Mesodermal cell (in vitro differentiated cells): ENCODE results near the gene C15orf61.

Experiments used
- H3K27ac ChIP-seq: 2 replicates; pipeline ENCODE4 v1.7.0; 2013; ENCODE audit warnings: mild to moderate bottlenecking, low read depth, low read length, moderate library complexity; ENCODE audit not compliant: severe bottlenecking
- H3K36me3 ChIP-seq: 2 replicates; pipeline ENCODE4 v1.7.1; 2013; ENCODE audit warnings: mild to moderate bottlenecking, low read length, moderate library complexity; ENCODE audit not compliant: control insufficient read depth, insufficient read depth
- H3K4me1 ChIP-seq: one replicate; pipeline ENCODE4 v1.7.1; 2013; ENCODE audit warnings: mild to moderate bottlenecking, low read length; ENCODE audit not compliant: insufficient read depth, control insufficient read depth, poor library complexity, severe bottlenecking
- H3K4me3 ChIP-seq: 2 replicates; pipeline ENCODE4 v1.7.0; 2013; ENCODE audit warnings: low read length, control low read depth, mild to moderate bottlenecking; ENCODE audit not compliant: insufficient read depth, poor library complexity, severe bottlenecking; ENCODE audit errors: extremely low read depth
- H3K9me3 ChIP-seq: 2 replicates; pipeline ENCODE4 v1.7.1; 2013; ENCODE audit warnings: mild to moderate bottlenecking, low read length, moderate library complexity; ENCODE audit not compliant: control insufficient read depth
- WGBS, 2 experiments: methylation state at CpG; one replicate each; pipeline ENCODE4 v1.1.5; 2013; ENCODE audit warnings: missing lambda C conversion rate in 2 of 2; ENCODE audit not compliant: insufficient coverage in 2 of 2; 5-methylcytosine and 5-hydroxymethylcytosine counted together

Gene C15orf61

DNA sequence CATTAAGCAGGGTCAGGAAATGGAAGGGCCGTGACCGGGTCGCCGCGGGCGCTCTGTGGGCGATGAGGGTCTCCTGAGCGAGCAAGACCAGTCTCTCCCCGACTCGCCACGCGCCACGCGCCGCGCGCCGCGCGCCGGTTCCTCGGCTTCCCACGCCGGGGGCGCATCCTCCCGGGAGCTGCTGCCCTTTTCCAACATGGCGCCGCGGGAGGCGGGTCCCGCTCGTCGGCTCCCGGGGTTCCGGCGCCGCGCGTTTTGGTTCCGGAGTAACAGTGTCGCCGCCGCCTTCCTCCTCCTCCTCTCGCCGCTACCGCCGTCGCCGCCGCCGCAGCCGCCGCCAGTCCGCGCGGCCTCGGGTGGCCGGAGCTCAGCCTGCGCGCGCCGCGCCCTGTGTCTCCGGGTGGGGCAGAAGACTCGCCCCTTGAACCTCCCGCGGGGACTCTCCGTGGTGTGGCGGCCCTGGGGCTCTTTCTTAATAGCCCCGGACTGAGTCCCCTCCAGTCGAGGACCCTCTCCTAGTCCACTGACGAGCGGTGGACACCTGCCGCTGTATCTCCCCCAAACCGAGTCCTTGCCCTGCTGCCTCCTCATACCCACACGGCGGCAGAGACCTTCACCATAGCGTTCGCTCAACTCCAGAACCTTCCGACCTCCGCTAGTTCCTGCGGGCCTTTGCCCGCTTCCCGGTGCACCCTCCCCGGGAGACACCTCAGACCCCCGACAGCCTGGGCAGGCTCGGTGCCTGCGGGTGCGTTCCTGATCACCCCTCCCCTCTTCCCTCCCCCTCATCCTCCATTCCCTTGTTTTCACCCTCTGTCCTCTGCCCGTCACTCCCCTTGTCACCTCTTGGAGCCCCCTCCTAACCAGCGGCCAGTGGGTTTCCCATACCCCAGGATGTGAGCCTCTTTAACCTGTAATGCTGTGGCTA lies 21.8 kb downstream of the C15orf61 start, which contains the start of gene MAP2K5:
MAP2K5 (plus strand) TSS at position 284 of the 928 bp plus-strand sequence; CDS start at position 917, 633 bp downstream.
- peaks cover 15% of the 10 kb centered on the region for H3K36me3 ChIP-seq
- H3K27ac ChIP-seq, result no peak within 1 kb of the TSS
- WGBS, 2 experiments, result 1% methylated on average over 42 to 60 of the region's 91 CpGs
- H3K9me3 ChIP-seq, result no peaks in the 10 kb centered on the region
- peak within 1 kb of the TSS; percentile 75 for H3K4me3 ChIP-seq
- H3K4me1 ChIP-seq, result no peaks in the 10 kb centered on the region

DNA sequence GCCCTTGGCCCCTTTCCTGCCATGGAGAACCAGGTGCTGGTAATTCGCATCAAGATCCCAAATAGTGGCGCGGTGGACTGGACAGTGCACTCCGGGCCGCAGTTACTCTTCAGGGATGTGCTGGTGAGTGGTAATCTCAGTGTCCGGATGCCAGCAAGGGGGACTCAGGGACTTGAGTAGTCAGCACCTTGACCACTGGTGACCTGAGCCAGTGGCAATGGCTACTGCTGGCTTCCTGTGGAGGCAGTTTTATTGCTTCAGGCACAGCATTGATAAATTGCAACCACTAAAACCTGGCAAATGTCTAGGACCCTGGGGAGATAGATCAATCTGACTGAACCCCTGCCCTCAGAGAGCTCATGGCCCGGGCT lies 22.4 kb downstream of the C15orf61 start:
- H3K36me3 ChIP-seq, result peaks cover 15% of the 10 kb centered on the region
- H3K4me1 ChIP-seq, result no peaks in the 10 kb centered on the region
- no peak overlapping the region for H3K27ac ChIP-seq
- no peaks in the 10 kb centered on the region for H3K9me3 ChIP-seq
- 75 to 78% methylated on average over 7 of the region's 7 CpGs for WGBS, 2 experiments
- H3K4me3 ChIP-seq, result peak overlapping the region; percentile 75

DNA sequence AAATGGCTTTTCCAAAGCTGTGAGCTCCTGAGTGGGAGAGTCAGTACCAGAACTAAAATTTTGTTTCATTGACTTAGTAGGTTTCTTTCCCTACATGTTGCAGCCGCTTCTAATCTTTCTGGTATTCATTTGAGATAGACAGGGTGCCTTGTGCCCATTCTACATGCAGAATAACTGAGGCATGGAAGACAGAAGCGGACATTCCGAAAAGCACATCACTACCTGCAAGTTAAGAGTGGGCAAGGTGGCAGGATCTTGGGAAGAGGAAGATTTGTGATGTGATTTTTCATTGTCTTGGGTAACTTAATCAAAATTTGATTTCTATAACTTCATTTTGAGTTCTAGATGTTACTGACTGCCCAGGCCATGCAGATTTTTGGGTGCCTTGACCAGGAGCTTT lies 23.5 kb downstream of the C15orf61 start:
- 72 to 76% methylated on average over 2 to 3 of the region's 3 CpGs for WGBS, 2 experiments
- Histone ChIP-seq H3K36me3 (peaks cover 15% of the 10 kb centered on the region), H3K9me3 (no peaks in the 10 kb centered on the region), H3K4me1 (peaks cover 4% of the 10 kb centered on the region), H3K4me3 (no peak overlapping the region), H3K27ac (no peak overlapping the region)

DNA sequence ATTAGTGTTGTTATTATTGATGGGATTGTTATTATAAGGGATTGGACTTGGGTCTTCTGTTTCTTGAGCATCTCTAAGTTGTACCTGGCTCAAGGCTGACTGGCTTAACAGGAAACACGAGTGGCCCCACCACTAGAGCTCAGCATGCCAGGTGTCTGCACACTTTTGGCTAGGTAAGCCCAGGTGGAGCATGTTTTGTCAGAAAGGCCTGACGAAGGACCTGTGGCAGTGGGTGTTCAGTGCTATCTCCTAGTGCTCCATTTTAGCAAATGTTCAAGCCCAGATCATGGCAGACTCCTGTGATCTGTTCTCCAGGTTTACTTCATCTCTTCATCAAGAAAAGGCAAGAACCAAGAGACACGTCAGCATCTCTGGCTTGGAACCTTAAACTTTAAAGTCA lies 24.9 kb downstream of the C15orf61 start:
- H3K27ac ChIP-seq, result no peak overlapping the region
- peaks cover 15% of the 10 kb centered on the region for H3K36me3 ChIP-seq
- H3K4me1 ChIP-seq, result peaks cover 4% of the 10 kb centered on the region
- no peaks in the 10 kb centered on the region for H3K9me3 ChIP-seq
- 92 to 95% methylated on average over 3 of the region's 3 CpGs for WGBS, 2 experiments
- H3K4me3 ChIP-seq, result no peak overlapping the region

DNA sequence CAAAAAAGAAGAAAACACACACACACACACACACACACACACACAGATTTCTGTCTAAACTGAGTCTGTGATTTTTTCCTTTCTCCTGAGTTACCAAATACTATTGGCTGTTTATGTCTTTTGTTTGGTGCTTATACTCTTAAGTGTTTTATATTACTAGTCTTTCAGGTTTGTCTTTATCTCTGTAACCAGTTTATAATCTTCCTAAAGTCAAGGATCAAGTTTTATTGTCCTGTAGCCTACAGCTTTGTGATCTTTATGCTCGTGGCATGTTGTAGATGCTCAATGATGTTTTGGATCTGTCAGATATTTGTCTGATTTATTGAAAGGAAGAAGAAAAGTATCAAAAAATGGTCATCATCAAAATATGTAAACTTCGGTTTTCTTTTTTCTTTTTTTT lies 26.1 kb downstream of the C15orf61 start:
- H3K9me3 ChIP-seq, result no peaks in the 10 kb centered on the region
- H3K4me1 ChIP-seq, result peaks cover 4% of the 10 kb centered on the region
- H3K27ac ChIP-seq, result no peak overlapping the region
- WGBS, 2 experiments, result 100% methylated on average over 1 of the region's 2 CpGs
- H3K36me3 ChIP-seq, result peaks cover 22% of the 10 kb centered on the region
- H3K4me3 ChIP-seq, result no peak overlapping the region

DNA sequence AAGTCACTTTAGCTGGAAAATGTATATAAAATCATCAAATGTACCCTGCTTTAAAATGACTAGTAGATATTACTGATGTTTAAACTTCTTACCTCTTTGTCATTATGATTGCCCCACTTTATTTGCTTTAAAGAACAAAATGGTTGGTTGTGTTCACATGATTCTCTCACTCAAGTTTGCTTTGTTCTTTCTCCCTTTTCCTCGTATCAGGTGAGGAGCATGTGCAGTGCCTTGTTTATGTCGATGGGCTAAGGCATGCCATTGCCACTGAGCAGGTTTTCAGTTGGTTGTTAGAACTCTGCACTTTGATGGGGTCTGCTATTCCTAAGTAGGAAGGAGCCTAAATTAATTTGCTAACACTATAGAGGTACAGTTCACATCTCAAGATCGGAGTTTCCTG lies 26.9 kb downstream of the C15orf61 start:
- peak overlapping the region; percentile 29 for H3K27ac ChIP-seq
- no peaks in the 10 kb centered on the region for H3K9me3 ChIP-seq
- peaks cover 4% of the 10 kb centered on the region for H3K4me1 ChIP-seq
- WGBS, 2 experiments, result 40 to 85% methylated on average over 1 to 2 of the region's 3 CpGs
- peaks cover 22% of the 10 kb centered on the region for H3K36me3 ChIP-seq
- no peak overlapping the region for H3K4me3 ChIP-seq

DNA sequence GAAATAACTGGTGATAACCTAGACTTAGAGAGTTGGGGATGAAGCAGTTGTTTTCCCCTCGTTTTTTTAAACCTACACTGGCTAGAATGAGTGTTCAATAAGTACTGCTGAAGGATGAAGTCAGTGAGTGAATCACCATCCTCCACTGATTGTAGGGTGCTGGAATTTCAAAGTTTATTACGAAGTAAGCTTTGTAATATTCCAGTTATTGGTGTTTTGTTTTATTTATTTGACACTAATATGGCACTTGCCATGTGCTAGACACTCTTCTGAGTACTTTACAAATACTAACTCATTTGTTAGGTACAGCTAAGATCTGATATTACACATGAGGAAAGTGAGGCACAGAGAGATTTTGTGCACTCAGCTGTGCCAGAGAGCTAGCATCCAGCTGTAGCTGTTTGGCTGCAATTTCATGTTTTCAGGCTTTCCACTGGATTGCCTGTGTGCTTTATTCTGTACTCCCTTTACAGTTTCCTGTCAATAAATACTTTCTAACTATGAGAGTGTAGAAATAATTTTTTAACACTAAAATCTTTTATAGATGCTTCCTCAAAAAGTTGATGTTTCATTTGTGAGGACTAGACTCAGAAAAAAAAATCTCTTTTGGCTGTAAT lies 27.4 kb downstream of the C15orf61 start:
- Histone ChIP-seq H3K9me3 (no peaks in the 10 kb centered on the region), H3K36me3 (peaks cover 22% of the 10 kb centered on the region), H3K4me3 (no peak overlapping the region), H3K27ac (peak overlapping the region; percentile 31), H3K4me1 (peaks cover 4% of the 10 kb centered on the region)
- WGBS, 2 experiments, result 43 to 57% methylated on average over 1 of the region's 2 CpGs

DNA sequence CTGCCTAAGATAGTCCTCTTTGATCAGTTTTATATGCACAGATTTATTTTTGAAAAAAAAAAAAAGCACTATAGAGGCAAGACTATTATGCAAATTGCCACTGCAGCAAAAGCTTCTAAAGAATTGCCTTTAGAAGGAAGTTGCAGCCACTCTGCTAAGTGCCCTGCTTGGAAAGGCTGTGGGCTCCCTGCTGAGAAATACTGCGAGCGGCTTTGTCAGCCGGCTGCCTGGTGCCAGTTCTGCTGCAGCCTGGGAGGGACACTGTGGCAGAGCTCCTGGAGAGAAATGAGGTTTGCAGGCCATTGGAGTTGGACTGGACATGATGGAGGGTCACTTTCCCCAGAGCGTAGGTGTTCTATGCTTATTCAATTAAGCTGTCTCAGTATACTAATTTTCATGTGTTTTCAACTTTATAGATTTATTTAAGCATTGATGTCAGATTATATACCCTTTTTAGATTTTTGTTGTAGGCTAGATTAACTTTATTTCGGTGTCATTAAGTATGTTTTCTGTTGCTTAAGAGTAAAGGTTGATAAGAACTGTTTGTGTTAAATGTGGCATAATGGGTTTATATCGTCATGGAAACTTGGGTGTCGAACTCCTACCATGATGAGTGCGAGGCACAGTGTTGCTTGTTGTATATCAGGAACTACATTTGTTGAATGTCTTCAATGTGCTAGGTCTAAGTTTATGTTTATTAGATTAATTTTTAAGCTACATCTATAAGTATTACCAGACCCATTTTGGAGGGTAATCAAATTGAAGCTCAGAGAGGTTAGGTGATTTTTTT lies 28.1 kb downstream of the C15orf61 start:
- WGBS, 2 experiments, result 45 to 67% methylated on average over 4 to 6 of the region's 8 CpGs
- H3K4me3 ChIP-seq, result no peak overlapping the region

DNA sequence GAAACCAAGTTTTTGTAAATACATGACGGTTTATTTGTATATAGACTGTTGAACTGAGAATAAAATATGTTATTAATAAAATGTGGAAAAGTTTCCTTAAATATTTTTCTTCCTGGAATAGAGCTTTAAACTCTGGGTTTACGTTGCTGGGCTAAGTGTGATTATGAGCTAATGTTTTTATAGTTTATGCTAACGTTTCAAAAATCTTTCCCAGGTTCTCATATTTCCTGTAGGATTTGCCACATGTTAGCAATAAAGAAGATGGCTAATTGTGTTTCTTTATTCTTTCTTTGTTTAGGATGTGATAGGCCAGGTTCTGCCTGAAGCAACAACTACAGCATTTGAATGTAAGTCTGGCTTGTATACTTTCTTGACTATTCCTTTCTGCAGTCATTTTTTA lies 28.8 kb downstream of the C15orf61 start:
- peaks cover 22% of the 10 kb centered on the region for H3K36me3 ChIP-seq
- no peak overlapping the region for H3K4me3 ChIP-seq
- no peak overlapping the region for H3K27ac ChIP-seq
- H3K4me1 ChIP-seq, result peaks cover 4% of the 10 kb centered on the region
- no peaks in the 10 kb centered on the region for H3K9me3 ChIP-seq
- WGBS, 2 experiments, result 80% methylated on average over 1 of the region's 3 CpGs; no CpG with 5 or more reads in 1 of the 2 experiments

More for the DNA sequence above, 28.1 kb downstream of the C15orf61 start:
- peaks cover 22% of the 10 kb centered on the region for H3K36me3 ChIP-seq
- peaks cover 4% of the 10 kb centered on the region for H3K4me1 ChIP-seq
- peak overlapping the region; percentile 31 for H3K27ac ChIP-seq
- H3K9me3 ChIP-seq, result no peaks in the 10 kb centered on the region

DNA sequence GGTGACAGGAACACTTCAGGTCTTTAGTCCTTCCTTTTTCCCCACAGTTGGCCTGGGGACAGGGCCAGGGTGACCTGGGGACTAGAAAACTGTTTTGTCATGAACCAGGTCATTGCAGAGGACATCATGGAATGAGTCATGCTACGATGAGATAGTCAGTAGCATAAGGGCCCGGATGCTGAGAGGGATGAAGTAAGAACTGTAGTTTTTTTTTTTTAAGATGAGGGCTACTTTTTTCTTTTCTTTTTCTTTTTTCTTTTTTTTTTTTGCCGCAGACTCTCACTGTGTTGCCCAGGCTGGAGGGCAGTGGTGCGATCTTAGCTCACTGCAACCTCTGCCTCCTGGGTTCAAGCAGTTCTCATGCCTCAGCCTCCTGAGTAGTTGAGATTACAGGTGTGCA lies 29.6 kb downstream of the C15orf61 start:
- H3K9me3 ChIP-seq, result no peaks in the 10 kb centered on the region
- no peak overlapping the region for H3K4me3 ChIP-seq
- peaks cover 22% of the 10 kb centered on the region for H3K36me3 ChIP-seq
- H3K4me1 ChIP-seq, result peaks cover 4% of the 10 kb centered on the region
- H3K27ac ChIP-seq, result no peak overlapping the region
- 75 to 83% methylated on average over 2 of the region's 4 CpGs for WGBS, 2 experiments
